ENCODE results near the gene NT5DC2. TPM values are rescaled to one million over a fixed set of nuclear protein-coding genes. Genes with fewer than 3 reads are reported as not detected.

NT5DC2 gene
- total and polyA plus RNA-seq, 8 donors = 4.6 to 56.2 (median 21.6) TPM

DNA sequence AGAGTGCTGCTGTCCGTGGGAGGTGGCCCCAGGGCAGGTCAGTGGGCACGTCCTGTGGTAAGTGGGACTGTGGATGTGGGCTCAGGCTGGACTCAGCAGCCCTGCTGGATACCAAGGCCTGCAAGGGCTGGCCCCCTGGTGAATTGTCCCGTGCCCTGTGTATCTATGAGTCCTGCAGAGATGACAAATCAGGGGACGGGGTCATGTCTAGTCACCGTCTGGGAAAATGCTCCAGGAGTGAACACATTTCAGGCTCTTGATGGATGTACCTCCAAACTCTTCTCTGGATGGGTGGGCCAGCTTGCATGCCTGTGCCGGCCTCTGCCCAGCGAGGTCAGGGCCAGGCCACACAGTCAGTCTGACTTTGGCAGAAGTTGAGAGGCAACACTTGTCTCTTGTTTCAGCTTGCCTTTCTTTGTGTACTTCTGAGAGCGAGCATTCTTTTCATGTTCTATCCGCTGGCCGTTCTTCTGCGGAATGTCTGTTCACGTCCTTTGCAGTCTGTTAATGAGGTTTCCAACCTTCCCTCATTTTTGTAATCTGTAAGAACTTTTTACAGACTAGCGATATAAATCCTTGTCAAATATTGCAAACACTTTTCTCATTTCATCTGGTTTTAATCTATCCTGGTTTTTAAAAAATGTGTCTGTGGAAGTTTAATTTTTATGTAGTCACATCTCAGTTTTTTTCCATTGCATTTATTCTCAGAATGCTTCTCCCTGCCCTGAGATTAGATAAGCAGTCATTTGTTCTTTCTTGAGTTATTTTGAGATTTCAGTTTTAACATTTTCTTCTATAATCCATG, 49.9 kb downstream of the NT5DC2 start:
- 70 to 86% (median 80%) methylated on average over 12 to 13 of the region's 13 CpGs for WGBS, 5 donors

DNA sequence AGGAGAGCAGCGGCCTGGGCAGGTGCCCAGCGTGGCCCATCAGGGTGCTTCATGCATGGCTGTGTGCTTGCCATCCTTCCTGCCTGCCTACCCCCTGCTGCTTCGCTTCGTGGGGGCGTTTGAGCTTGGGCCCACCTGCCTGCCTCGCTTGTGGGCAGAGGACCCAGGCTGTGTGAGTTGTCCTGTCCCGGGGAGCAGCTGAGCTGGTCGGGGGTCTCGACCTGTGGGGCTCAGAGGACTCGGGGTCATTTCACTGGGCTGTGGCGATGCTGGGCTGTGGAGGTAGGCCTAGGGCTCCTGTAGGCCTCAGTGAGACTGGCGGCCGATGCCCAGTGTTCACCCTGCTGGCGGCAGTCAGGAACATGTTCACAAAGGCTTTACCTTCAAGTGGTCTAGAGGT, 50.6 kb downstream of the NT5DC2 start:
- no peak overlapping the region for H3K4me3 ChIP-seq
- H3K27me3 ChIP-seq = no peaks in the 10 kb centered on the region
- 75 to 88% (median 84%) methylated on average over 13 to 14 of the region's 14 CpGs for WGBS, 5 donors
- H3K9me3 ChIP-seq = no peaks in the 10 kb centered on the region
- peak in 1 of 2 donors; percentile 7 for DNase-seq
- H3K36me3 ChIP-seq = peaks cover 68 to 98% (median 96%) of the 10 kb centered on the region in 4 donors
- intact Hi-C loops (cut with DNase I; ENCODE audit: low total_unique reads) = no loop called here
- TF ChIP-seq POLR2A (IDR thresholded peaks at IDR 0.05) (no peak), EP300 (IDR thresholded peaks at IDR 0.05) (no peak), POLR2AphosphoS5 (IDR thresholded peaks at IDR 0.05) (no peak)
- TF ChIP-seq, protein P1, sequence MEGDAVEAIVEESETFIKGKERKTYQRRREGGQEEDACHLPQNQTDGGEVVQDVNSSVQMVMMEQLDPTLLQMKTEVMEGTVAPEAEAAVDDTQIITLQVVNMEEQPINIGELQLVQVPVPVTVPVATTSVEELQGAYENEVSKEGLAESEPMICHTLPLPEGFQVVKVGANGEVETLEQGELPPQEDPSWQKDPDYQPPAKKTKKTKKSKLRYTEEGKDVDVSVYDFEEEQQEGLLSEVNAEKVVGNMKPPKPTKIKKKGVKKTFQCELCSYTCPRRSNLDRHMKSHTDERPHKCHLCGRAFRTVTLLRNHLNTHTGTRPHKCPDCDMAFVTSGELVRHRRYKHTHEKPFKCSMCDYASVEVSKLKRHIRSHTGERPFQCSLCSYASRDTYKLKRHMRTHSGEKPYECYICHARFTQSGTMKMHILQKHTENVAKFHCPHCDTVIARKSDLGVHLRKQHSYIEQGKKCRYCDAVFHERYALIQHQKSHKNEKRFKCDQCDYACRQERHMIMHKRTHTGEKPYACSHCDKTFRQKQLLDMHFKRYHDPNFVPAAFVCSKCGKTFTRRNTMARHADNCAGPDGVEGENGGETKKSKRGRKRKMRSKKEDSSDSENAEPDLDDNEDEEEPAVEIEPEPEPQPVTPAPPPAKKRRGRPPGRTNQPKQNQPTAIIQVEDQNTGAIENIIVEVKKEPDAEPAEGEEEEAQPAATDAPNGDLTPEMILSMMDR (IDR thresholded peaks at IDR 0.05) = no peak
- H3K27ac ChIP-seq = peak overlapping the region in 2 of 5 donors; percentile 29 to 46
- peaks cover 0 to 21% (median 8%) of the 10 kb centered on the region in 4 donors for H3K4me1 ChIP-seq

More for the DNA sequence above, 49.9 kb downstream of the NT5DC2 start:
- DNase-seq = peak in 1 of 2 donors; percentile 42
- Histone ChIP-seq H3K4me1 (peaks cover 0 to 21% (median 8%) of the 10 kb centered on the region in 4 donors), H3K27me3 (no peaks in the 10 kb centered on the region), H3K4me3 (no peak overlapping the region), H3K9me3 (no peaks in the 10 kb centered on the region), H3K36me3 (peaks cover 68 to 98% (median 96%) of the 10 kb centered on the region in 4 donors), H3K27ac (peak overlapping the region in 2 of 5 donors; percentile 29 to 60)
- TF ChIP-seq POLR2AphosphoS5 (IDR thresholded peaks at IDR 0.05) (no peak), POLR2A (IDR thresholded peaks at IDR 0.05) (no peak)
- TF ChIP-seq, protein P1 (IDR thresholded peaks at IDR 0.05) = no peak
- intact Hi-C loops (cut with DNase I; ENCODE audit: low total_unique reads) = no loop called here

DNA sequence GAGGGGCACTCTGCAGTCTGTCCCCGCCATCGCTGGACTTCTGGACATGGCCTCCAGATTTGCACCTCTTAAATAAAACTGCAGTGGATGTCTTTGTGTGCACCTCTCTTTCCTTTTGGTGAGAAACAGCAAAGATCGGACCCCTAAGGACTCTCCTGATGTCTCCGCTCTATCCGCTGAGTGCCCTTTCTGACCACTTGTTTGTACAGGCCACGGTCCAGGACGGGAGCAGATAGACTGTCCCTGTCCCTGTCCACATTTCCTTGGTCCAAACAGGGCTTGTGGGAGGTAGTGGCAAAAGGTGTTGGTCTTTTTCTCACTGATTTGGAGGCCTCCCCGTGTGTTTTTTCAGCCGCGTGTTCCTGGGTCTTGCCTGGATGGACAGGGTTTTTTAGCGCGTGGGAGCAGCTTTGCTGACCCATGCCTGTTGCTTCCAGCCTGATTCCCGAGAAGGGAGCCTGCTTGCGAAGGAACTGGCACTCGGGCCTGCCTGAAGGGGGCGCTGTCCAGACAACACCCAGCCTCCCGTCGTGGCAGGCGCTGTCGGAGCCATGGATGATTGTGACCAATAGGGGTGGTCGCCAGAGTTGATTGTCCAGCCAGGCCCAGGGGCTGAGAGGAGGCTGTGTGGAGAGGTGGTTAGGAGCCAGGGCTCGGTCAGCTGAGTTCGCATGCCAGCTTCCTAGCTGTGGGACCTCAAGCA, 51.7 kb downstream of the NT5DC2 start:
- no peak overlapping the region for H3K27ac ChIP-seq
- H3K9me3 ChIP-seq = no peaks in the 10 kb centered on the region
- TF ChIP-seq EP300 (IDR thresholded peaks at IDR 0.05) = no peak
- TF ChIP-seq, protein P1 (IDR thresholded peaks at IDR 0.05) = peak in 1 of 7 experiments; percentile 10
- no peak for TF ChIP-seq POLR2A (IDR thresholded peaks at IDR 0.05)
- no peak for TF ChIP-seq POLR2AphosphoS5 (IDR thresholded peaks at IDR 0.05)
- intact Hi-C loops (cut with DNase I; ENCODE audit: low total_unique reads) = no loop called here
- DNase-seq = peak in 1 of 2 donors; percentile 30
- H3K36me3 ChIP-seq = peaks cover 67 to 98% (median 96%) of the 10 kb centered on the region in 4 donors
- WGBS, 5 donors = 85 to 92% (median 88%) methylated on average over 19 to 23 of the region's 23 CpGs
- H3K4me3 ChIP-seq = no peak overlapping the region
- H3K4me1 ChIP-seq = peaks cover 0 to 21% (median 8%) of the 10 kb centered on the region in 4 donors
- H3K27me3 ChIP-seq = no peaks in the 10 kb centered on the region
